Mesothelial cell of epicardium (in vitro differentiated cells): ENCODE results near the gene ALKBH3. TPM values are rescaled to one million over a fixed set of nuclear protein-coding genes. Genes with fewer than 3 reads are reported as not detected.

Experiments used
- DNase-seq, 2 experiments: peaks; one replicate each; pipeline ENCODE4 v3.0.0; 2021; ENCODE audit warnings: low spot score in 2 of 2; ENCODE audit not compliant: unreplicated experiment in 2 of 2
- H3K27ac Mint-ChIP-seq: 2 replicates; pipeline ENCODE4 v1.8.0; 2021; ENCODE audit warnings: mixed read lengths
- H3K27me3 Mint-ChIP-seq: 2 replicates; pipeline ENCODE4 v1.8.0; 2021; ENCODE audit warnings: low read depth, mixed read lengths
- H3K36me3 Mint-ChIP-seq: 2 replicates; pipeline ENCODE4 v1.8.0; 2021; ENCODE audit warnings: mixed read lengths
- H3K4me1 Mint-ChIP-seq: 2 replicates; pipeline ENCODE4 v1.8.0; 2021; ENCODE audit warnings: mixed read lengths
- H3K4me3 Mint-ChIP-seq: 2 replicates; pipeline ENCODE4 v1.8.0; 2021; ENCODE audit warnings: mild to moderate bottlenecking, moderate library complexity, mixed read lengths
- H3K9me3 Mint-ChIP-seq: 2 replicates; pipeline ENCODE4 v1.8.0; 2021; ENCODE audit warnings: mixed read lengths
- total RNA-seq: library from RNA; stranded (reverse); gene quantifications from 3 replicates; pipeline ENCODE4 v1.2.1, GENCODE V29; 2021
- TF ChIP-seq, protein P1 (sequence below): fragments of 200-600 bp; sonication (generic); IDR thresholded peaks from one replicate; pipeline ENCODE4 v1.5.0; 2021; ENCODE audit warnings: antibody characterized with exemption; ENCODE audit not compliant: unreplicated experiment

Gene ALKBH3
- total RNA-seq, 1 donor from 2014 or later = 24.3 TPM

DNA sequence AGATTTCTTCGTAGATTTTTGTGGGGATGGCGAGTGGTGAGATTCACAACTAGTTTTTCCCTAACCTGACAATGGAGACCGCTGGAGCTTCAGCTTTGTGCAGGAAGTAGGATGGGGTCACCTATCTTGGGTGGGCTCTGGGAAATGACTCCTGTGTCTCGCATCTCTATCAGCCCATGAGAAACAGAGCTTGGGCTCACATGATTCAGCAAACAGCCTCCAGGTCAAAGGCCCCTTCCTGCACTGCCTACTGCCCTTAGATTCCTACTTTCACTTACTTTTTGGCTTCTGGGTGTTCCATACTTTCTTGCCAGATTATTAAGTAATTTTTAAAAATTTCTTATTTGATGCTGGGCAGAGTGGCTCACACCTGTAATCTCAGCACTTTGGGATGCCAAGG lies 88.1 kb downstream of the ALKBH3 start:
- Mint-ChIP-seq H3K9me3 (peaks cover 12% of the 10 kb centered on the region), H3K4me3 (no peak overlapping the region), H3K27me3 (peaks cover 1% of the 10 kb centered on the region), H3K4me1 (peaks cover 8% of the 10 kb centered on the region), H3K36me3 (no peaks in the 10 kb centered on the region), H3K27ac (no peak overlapping the region)
- no peak for DNase-seq
- TF ChIP-seq, protein P1, sequence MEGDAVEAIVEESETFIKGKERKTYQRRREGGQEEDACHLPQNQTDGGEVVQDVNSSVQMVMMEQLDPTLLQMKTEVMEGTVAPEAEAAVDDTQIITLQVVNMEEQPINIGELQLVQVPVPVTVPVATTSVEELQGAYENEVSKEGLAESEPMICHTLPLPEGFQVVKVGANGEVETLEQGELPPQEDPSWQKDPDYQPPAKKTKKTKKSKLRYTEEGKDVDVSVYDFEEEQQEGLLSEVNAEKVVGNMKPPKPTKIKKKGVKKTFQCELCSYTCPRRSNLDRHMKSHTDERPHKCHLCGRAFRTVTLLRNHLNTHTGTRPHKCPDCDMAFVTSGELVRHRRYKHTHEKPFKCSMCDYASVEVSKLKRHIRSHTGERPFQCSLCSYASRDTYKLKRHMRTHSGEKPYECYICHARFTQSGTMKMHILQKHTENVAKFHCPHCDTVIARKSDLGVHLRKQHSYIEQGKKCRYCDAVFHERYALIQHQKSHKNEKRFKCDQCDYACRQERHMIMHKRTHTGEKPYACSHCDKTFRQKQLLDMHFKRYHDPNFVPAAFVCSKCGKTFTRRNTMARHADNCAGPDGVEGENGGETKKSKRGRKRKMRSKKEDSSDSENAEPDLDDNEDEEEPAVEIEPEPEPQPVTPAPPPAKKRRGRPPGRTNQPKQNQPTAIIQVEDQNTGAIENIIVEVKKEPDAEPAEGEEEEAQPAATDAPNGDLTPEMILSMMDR = no peak

DNA sequence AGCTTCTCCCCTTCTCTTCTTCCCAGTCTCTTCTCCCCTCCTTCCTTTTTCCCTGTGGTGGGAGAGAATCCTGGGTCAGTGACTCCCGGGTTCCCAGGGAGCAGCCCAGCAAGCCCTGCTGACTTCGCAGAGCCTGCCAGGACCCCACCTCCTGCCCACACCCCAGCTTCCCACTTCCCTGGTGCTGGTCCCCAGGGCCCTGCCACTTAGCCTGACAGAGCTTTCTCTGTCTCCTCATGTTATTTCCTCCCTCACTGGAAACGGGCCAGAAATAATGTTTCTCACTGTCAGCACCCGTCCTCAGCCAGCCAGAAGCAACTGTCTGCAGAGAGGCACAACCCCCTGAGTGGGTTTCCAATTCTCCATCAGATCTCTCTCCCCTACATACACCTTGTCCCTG lies 88.9 kb downstream of the ALKBH3 start:
- H3K4me1 Mint-ChIP-seq = peaks cover 8% of the 10 kb centered on the region
- H3K27ac Mint-ChIP-seq = peak overlapping the region; percentile 52
- no peaks in the 10 kb centered on the region for H3K36me3 Mint-ChIP-seq
- H3K4me3 Mint-ChIP-seq = no peak overlapping the region
- peaks cover 16% of the 10 kb centered on the region for H3K9me3 Mint-ChIP-seq
- peaks cover 1% of the 10 kb centered on the region for H3K27me3 Mint-ChIP-seq
- no peak for DNase-seq
- TF ChIP-seq, protein P1 = no peak

Other genes with a start within 250 kb of the ALKBH3 start
- 86.9 to 99.9 TPM (median 93.6 TPM) in 3 replicates for gene HSD17B12, start 200.1 kb upstream of the ALKBH3 start, total RNA-seq
- 2.1 to 2.6 TPM (median 2.4 TPM) in 3 replicates for gene C11orf96, start 61.8 kb downstream of the ALKBH3 start, total RNA-seq
- not detected in 3 replicates for gene ACCSL, start 167.2 kb downstream of the ALKBH3 start, total RNA-seq
- 54.2 to 60.1 TPM (median 58.3 TPM) in 3 replicates for gene ACCS, start 185.4 kb downstream of the ALKBH3 start, total RNA-seq
- 74.9 to 77.7 TPM (median 75.0 TPM) in 3 replicates for gene EXT2, start 214.8 kb downstream of the ALKBH3 start, total RNA-seq